ENCODE results near the gene KHDC4. TPM values are rescaled to one million over a fixed set of nuclear protein-coding genes. Genes with fewer than 3 reads are reported as not detected.

KHDC4 gene
- total RNA-seq, 1 experiment from 2014 or later: 57.7 TPM

DNA sequence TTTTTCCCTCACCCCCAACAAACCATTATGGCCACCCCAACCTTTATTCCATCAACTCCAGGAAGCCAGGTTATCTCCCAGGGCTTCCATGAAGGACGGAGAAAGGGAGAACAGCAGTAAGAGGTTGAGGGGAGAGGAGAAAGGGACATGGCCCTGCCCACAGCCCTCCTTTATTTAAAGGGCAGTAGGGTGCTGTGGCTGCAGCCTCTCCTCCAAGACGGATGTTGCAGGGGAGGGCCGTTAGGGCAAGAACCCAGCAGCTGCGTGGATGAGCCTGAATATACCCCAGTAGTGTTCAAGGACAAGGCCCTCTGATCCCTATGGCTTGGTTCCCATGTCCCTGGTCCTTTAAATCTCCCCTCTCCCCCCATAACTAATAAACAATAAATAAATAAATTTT, 13.1 kb upstream of the KHDC4 start:
- Histone ChIP-seq H2AK5ac (ENCODE audit: insufficient read length, low read length) (no peak overlapping the region), H3K18ac (ENCODE audit: insufficient read length, low read depth, low read length) (no peak overlapping the region), H3K4me2 (ENCODE audit: insufficient read depth, insufficient read length, low read length) (no peak overlapping the region), H2BK5ac (ENCODE audit: insufficient read length, low read length) (no peak overlapping the region), H3K56ac (ENCODE audit: insufficient read length, low read depth, low read length) (no peak overlapping the region), H3K27me3 (ENCODE audit: insufficient read depth, low read length) (no peaks in the 10 kb centered on the region), H3K4me1 (ENCODE audit: insufficient read depth, low read length) (no peaks in the 10 kb centered on the region), H3T11ph (ENCODE audit: low read length) (no peak overlapping the region), H3K23me2 (ENCODE audit: insufficient read length, low read depth, low read length, poor library complexity, severe bottlenecking) (no peaks in the 10 kb centered on the region), H3K14ac (ENCODE audit: insufficient read depth, low read length) (no peak overlapping the region), H3K27ac (ENCODE audit: insufficient read length, low read depth, low read length) (no peak overlapping the region), H3K9me3 (ENCODE audit: control insufficient read depth, low read depth, low read length) (no peaks in the 10 kb centered on the region), H4K8ac (replicated peaks; ENCODE audit: insufficient read length, low read depth, low read length) (no peak overlapping the region), H2BK15ac (ENCODE audit: low read depth, low read length) (no peak overlapping the region), H4K5ac (ENCODE audit: insufficient read length, low read depth, low read length) (no peak overlapping the region), H3K9ac (ENCODE audit: extremely low read depth, insufficient read length, low read length) (no peak overlapping the region), H3K79me1 (ENCODE audit: insufficient read depth, low read depth, low read length, poor library complexity, severe bottlenecking) (no peaks in the 10 kb centered on the region), H4K91ac (ENCODE audit: insufficient read length, low read depth, low read length) (no peak overlapping the region), H3K23ac (ENCODE audit: insufficient read length, low read depth, low read length) (no peak overlapping the region), H2BK20ac (ENCODE audit: low read depth, low read length, poor library complexity, severe bottlenecking) (no peak overlapping the region), H4K20me1 (ENCODE audit: control insufficient read depth, insufficient read depth, insufficient read length) (no peaks in the 10 kb centered on the region), H3K4ac (ENCODE audit: low read depth, low read length) (no peak overlapping the region), H3K79me2 (ENCODE audit: insufficient read depth, low read length) (no peaks in the 10 kb centered on the region), H2AFZ (ENCODE audit: low read length) (no peak overlapping the region), H2BK12ac (ENCODE audit: insufficient read length, low read depth, low read length) (no peak overlapping the region), H2BK120ac (ENCODE audit: low read depth, low read length, poor library complexity, severe bottlenecking) (no peak overlapping the region)
- TF ChIP-seq, protein P1, sequence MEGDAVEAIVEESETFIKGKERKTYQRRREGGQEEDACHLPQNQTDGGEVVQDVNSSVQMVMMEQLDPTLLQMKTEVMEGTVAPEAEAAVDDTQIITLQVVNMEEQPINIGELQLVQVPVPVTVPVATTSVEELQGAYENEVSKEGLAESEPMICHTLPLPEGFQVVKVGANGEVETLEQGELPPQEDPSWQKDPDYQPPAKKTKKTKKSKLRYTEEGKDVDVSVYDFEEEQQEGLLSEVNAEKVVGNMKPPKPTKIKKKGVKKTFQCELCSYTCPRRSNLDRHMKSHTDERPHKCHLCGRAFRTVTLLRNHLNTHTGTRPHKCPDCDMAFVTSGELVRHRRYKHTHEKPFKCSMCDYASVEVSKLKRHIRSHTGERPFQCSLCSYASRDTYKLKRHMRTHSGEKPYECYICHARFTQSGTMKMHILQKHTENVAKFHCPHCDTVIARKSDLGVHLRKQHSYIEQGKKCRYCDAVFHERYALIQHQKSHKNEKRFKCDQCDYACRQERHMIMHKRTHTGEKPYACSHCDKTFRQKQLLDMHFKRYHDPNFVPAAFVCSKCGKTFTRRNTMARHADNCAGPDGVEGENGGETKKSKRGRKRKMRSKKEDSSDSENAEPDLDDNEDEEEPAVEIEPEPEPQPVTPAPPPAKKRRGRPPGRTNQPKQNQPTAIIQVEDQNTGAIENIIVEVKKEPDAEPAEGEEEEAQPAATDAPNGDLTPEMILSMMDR (conservative IDR thresholded peaks at IDR 0.05): no peak
- Mint-ChIP-seq H3K4me1 (peaks cover 16 to 25% of the 10 kb centered on the region in 2 experiments), H3K27me3 (ENCODE audit: low read depth) (no peaks in the 10 kb centered on the region; the same call in 1 of the 2 replicates), H3K27ac (peak overlapping the region in 1 of 3 experiments; percentile 65; a peak in 2 of 7 replicates), H3K9me3 (no peaks in the 10 kb centered on the region), H3K4me3 (no peak overlapping the region), H3K36me3 (ENCODE audit: insufficient read depth in 1 of 3, low read depth in 3 of 3) (peaks cover 28 to 65% (median 43%) of the 10 kb centered on the region in 3 experiments; a peak in 6 of 7 replicates)
- no peak for DNase-seq
- WGBS (ENCODE audit: extremely low coverage, insufficient read length, low lambda C conversion rate): no CpG with 5 or more reads among the region's 4 CpGs

Data from H9 (cell line).